GM19035 (cell line): ENCODE results near the gene ABLIM1.
"Not testable (repeated sequence)": the region's sequence is repeated elsewhere in the genome, so short reads cannot be mapped to it uniquely, and the experiment has no call there.

Source experiments
- ATAC-seq: cut with Tn5 transposase; IDR thresholded peaks from one replicate; pipeline ENCODE4 v1.9.1; 2021; ENCODE audit not compliant: unreplicated experiment

The ABLIM1 gene

GRCh38 chr10:114658175-114658574 is at the start of gene ABLIM1:
ABLIM1 (minus strand) TSS chr10:114658275; CDS start chr10:114658200, 75 bp downstream.
- ATAC-seq: no peak

GRCh38 chr10:114706458-114707055 is 48.5 kb upstream of the ABLIM1 start:
- ATAC-seq: no peak

- ATAC-seq: no peak
Observed at GRCh38 chr10:114704679-114705078, 46.6 kb upstream of the ABLIM1 start.

GRCh38 chr10:114703377-114704107 is 45.5 kb upstream of the ABLIM1 start:
- ATAC-seq: no peak

- ATAC-seq: no peak
Observed at GRCh38 chr10:114698271-114699061, 40.4 kb upstream of the ABLIM1 start.

GRCh38 chr10:114697061-114697598 is 39.1 kb upstream of the ABLIM1 start:
- ATAC-seq: no peak

- not testable (repeated sequence) for ATAC-seq
Observed at GRCh38 chr10:114696301-114696700, 38.2 kb upstream of the ABLIM1 start.

GRCh38 chr10:114694752-114695151 is 36.7 kb upstream of the ABLIM1 start:
- no peak for ATAC-seq

GRCh38 chr10:114694062-114694461 is 36.0 kb upstream of the ABLIM1 start:
- ATAC-seq: no peak

GRCh38 chr10:114691442-114691941 is 33.4 kb upstream of the ABLIM1 start:
- ATAC-seq: no peak

- ATAC-seq: no peak
Observed at GRCh38 chr10:114688786-114689185, 30.7 kb upstream of the ABLIM1 start.

GRCh38 chr10:114687459-114687858 is 29.4 kb upstream of the ABLIM1 start:
- ATAC-seq: no peak

GRCh38 chr10:114686013-114686412 is 27.9 kb upstream of the ABLIM1 start:
- no peak for ATAC-seq

GRCh38 chr10:114685456-114685855 is 27.4 kb upstream of the ABLIM1 start:
- no peak for ATAC-seq

- ATAC-seq: no peak
Observed at GRCh38 chr10:114684822-114685209, 26.7 kb upstream of the ABLIM1 start.

GRCh38 chr10:114684084-114684821 is 26.2 kb upstream of the ABLIM1 start:
- no peak for ATAC-seq

- ATAC-seq: no peak
Observed at GRCh38 chr10:114683593-114683992, 25.5 kb upstream of the ABLIM1 start.

GRCh38 chr10:114683162-114683561 is 25.1 kb upstream of the ABLIM1 start:
- ATAC-seq: no peak

- no peak for ATAC-seq
Observed at GRCh38 chr10:114682532-114682931, 24.5 kb upstream of the ABLIM1 start.

- ATAC-seq: no peak
Observed at GRCh38 chr10:114682121-114682520, 24.0 kb upstream of the ABLIM1 start.

- ATAC-seq: no peak
Observed at GRCh38 chr10:114681542-114681941, 23.5 kb upstream of the ABLIM1 start.
